IPS DF 4.7 (cell line): ENCODE measurements around the gene CIC.

Experiments
- DNase-seq: peaks from one replicate; pipeline ENCODE4 v3.0.0-alpha.2; 2013; ENCODE audit warnings: low spot score; ENCODE audit errors: extremely low read depth

Gene CIC

DNA sequence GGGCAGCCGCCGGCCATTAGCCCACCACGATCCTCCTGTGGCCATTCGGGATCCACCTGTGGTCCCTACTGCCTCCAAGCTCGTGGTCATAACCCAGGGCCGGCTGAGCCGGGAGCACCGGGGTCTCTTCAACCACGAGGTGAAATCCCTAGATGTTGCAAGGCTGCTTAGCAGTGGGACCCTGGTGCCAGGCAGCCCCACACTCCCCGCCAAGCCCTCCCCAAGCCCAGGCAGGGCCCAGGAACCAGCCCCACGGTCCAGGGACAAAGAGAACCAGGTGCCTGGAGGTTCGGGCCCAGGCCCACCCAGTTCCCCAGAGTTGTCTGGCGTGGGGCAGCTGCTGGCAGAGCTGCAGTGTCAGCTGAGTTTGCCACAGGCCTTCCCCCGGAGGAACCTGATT is 40.6 kb downstream of the CIC start:
- DNase-seq: no peak

DNA sequence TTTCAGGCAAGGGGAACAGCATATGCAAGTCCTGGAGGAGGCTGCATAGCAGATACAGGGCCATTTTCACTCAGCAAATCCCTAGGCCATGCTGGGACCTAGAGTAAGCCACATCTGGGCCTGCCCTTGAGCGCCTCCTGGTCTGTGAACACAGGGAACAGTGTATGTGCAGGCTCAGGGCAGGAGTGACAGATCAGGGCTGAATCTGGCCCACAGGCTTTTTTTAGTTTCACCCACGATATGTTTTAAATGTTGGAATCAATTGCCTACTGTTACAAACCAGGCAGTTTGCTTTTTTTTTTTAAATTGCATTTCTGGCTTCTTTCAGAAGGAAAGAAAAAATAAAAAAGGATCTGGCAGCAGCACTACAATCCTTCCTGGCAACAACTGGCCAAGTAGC is 42.6 kb downstream of the CIC start:
- no peak for DNase-seq

DNA sequence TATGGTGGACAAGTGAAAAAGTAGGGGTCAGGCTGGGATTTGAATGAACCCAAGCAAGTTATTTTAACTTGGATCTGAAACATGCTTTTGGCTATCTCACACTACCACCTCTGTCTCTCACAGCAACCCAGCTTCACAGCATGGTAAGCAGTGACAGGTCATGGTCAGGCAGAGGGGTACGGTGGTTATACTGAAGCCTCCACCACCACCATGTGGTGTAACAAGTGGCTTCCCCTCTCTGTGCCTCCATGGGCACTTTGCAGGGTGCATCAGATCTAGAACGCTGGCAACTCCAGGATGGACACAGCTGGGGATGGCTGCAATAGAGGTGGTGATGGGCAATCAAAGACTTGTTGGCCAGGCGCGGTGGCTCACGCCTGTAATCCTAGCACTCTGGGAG is 43.3 kb downstream of the CIC start:
- DNase-seq: no peak

DNA sequence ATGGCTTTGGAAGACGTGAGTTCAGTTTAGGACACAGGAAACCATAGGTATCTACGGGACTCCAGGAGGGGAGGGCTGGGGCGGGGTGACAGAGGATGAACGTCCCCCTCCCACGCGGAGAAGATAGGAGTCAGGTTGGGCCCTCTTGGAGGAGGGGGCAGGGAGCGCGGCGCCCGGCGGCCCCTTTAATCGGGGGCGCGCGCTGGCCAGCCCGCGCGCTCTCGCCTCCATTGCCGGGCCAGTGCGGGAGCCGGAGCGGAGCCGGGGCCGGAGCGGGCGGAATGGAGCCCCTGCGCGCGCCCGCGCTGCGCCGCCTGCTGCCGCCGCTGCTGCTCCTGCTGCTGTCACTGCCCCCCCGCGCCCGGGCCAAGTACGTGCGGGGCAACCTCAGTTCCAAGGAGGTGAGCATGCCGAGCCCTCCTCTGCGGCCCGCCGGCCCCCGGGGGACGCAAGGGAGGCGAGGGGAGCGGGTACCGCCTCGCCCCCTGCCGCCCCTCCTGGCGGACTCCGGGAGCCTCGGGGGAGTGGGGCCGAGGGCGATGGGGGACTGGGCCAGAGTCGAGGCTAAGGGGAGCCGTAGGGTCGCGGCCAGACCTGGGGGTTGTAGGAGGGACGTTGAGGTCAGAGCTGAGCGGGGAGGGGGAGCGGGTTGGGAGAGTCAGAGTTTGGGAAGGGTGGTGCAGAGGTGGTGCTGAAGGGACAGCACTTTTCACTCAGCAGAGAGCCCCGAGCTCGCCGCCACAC is 44.2 kb downstream of the CIC start, which contains the start of gene TMEM145:
Gene TMEM145 (plus strand): TSS at position 214 of the 744 bp plus-strand sequence. CDS start 68 bp downstream, at position 282.
- no peak for DNase-seq

DNA sequence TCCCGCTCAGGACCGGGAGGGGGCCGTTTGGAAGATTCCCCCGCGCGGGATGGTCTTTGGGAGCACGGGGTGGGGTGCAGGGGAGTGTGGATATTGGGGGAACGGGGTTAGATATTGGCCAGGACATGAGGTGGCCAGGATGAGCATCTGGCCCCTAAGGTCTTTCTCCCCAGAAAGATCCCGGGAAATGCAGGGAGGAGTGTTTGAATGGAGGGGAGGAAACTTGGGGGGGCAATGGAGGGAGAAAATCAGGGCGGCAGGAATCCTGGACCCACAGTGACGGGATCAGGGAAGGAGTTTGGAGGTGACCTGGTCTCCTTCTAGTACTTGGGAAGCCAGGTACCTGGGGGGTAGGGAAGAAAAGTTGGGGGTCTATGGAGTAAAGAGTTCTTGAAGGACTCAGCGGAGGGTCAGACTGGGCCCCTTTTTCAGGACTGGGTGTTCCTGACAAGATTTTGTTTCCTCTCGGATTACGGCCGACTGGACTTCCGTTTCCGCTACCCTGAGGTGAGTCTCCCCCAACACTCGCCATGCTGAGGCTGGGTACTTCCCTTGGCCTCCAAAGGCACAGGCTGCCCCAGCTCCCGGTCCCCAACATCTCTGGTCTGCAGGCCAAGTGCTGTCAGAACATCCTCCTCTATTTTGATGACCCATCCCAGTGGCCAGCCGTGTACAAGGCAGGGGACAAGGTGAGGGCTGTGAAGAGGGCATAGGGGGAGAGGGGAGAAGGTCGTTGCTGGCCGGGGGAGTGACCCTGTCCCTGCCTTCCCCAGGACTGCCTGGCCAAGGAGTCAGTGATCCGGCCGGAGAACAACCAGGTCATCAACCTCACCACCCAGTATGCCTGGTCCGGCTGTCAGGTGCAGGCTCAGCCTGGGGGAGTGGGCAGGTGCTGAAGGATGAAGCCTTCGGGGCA is 45.0 kb downstream of the CIC start:
- DNase-seq: no peak

DNA sequence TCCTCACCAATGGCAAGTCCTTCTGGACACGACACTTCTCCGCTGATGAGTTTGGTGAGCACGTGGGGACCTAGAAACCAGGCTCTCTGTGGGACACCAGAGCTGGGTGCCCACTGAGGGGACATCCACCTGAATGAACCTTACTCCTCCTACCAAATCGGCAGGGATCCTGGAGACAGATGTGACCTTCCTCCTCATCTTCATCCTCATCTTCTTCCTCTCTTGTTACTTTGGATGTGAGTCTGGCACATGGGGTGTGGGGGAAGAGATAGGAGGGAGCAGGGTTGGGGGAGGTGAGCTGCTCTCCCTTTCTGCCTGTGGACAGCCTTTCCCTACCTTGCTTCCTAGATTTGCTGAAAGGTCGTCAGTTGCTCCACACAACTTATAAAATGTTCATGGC is 46.0 kb downstream of the CIC start:
- no peak for DNase-seq

DNA sequence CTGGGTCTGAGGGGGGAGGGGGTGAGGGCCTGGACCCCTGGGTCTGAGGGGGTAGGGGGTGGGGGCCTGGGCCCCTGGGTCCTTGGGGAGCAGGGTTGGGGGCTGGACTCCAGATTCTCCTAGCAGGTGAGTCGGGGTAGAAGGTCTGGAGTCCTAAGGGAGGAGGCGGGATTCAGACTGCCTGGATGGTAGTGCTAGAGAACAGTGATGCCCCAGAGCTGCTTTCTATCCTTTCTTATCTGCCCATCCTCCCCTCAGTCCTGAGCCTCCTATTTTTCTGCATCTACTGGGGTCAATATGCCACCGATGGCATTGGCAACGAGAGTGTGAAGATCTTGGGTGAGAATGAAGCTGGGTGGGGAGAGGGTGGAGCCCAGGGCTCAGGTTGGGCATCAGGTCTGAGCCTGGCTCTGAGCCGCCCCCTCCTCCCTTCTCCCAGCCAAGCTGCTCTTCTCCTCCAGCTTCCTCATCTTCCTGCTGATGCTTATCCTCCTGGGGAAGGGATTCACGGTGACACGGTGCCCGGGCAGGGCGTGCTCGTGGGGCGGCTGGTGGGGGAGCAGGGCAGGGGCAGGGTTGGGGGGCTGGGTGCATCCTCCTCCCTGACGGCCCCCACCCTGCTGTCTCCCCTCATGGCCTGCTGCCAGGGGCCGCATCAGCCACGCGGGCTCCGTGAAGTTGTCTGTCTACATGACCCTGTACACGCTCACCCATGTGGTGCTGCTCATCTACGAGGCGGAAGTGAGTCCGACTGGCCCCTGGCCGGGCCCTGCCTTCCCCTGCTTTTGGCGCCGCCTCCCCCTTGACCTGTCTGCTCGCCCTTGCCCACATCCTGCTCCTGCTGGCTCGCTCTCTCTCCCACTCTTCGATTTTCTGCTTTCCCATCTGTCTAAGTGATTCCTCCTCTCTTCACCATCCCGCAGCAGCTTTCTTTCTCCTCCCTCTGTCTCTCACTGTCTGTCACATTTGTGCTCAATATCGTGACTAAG is 47.5 kb downstream of the CIC start:
- DNase-seq: no peak

DNA sequence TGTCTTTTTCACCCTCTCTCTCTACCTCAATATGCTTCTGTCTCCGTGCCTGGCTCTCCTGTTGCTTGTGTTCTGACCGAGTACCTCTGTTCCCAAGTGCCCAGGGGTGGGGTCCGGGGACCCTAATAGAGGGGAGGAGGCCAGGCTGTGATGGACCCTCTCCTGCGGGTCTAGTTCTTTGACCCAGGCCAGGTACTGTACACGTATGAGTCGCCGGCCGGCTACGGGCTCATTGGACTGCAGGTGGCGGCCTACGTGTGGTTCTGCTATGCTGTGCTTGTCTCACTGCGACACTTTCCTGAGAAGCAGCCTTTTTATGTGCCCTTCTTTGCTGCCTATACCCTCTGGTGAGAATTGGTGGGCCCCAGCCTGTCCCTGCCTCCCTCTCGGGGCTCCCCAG is 48.5 kb downstream of the CIC start:
- DNase-seq: no peak

DNA sequence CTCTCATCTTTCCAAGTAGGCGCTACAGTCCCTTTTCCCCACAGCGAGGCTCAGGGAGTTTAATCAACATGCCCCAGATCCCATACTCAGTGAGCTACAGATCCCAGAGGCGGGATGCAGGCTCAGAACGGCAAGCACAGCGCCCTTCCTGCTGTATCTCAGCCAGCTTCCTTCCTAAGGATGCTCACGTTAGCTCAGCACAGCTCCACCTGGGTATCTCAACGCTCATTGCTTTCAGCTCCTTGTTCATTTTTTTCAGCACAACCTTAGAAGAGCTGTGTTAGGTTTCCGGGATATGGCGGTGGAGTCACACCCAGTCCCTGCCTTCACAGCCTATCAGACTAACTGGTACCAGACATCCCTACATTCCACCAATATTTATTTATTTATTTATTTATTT is 53.3 kb downstream of the CIC start:
- no peak for DNase-seq

DNA sequence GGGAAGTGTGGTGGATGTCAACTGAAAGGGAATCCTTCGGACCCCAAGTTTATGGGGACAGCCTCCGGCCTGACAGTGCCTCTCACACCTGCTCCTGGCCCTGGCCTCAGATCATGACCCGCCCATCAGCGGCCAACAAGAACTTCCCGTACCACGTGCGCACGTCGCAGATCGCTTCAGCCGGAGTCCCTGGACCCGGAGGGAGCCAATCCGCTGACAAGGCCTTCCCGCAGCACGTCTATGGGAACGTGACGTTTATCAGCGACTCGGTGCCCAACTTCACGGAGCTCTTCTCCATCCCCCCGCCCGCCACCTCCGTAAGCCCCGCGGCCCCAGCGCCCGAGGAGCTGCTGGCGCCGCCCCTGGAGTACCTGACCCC is 54.4 kb downstream of the CIC start:
- no peak for DNase-seq

DNA sequence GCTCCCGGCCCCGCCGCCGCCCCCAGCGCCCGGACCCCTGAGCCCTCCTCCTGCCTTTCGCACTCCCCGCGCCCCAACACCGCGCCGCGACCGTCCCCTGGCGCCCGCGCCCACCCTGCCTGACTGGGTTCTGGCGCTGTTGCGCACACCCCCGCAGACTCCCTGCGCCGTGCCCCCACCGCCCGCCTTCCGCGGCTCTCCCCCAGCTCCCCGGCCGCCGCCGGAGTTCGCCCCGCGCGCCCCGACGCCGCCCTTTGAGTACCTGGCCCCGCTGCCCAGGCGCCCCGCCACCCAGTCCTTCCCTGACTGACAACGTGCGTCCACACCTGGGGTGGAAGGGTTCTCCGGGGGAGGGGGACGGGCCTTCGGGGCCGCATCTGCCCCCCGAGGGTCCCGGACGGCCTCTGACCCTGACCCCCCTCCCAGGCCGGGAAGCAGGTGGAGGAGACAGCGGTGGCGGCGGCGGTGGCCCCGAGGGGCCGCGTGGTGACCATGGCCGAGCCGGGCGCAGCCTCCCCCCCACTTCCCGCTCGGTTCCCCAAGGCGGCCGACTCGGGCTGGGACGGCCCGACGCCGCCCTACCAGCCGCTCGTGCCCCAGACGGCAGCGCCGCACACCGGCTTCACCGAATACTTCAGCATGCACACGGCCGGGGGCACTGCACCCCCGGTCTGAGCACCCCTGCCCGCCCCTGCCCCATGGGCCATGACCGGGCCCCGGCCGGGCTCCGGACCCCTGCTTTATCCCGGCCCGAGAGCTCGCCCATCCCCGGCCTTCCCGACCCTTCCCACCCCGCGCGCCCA is 55.0 kb downstream of the CIC start:
- no peak for DNase-seq

DNA sequence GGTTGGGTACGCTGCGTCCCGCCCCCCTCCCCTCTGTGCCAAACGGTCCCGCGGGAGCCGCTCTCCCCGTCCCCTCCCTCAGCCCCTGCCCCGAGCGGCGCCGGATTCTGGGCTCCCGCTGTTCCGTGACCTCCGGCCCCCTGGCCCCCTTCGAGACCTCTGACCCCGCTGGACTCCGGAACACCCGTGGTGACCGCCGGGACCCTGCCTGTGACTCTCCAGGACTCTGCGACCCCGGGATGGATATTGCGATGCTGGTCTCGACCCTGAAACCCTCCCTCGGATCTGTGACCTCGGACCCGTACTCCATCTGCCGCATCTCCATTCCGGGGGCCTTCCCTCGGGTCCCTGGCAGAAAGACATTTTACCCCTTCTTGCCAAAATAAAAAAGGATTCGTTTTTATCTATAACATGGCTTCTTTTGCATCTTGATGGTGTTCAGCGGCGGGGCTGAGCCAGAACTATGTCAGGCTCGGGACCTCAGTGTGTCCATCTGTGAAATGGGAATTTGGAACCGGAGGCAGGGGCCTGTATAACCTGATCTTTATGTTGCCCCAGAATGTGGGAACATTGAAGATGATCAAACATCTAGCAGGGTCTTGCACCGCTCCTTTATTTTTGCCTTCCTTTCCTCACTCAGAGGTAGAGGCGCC is 55.7 kb downstream of the CIC start:
- DNase-seq: no peak

DNA sequence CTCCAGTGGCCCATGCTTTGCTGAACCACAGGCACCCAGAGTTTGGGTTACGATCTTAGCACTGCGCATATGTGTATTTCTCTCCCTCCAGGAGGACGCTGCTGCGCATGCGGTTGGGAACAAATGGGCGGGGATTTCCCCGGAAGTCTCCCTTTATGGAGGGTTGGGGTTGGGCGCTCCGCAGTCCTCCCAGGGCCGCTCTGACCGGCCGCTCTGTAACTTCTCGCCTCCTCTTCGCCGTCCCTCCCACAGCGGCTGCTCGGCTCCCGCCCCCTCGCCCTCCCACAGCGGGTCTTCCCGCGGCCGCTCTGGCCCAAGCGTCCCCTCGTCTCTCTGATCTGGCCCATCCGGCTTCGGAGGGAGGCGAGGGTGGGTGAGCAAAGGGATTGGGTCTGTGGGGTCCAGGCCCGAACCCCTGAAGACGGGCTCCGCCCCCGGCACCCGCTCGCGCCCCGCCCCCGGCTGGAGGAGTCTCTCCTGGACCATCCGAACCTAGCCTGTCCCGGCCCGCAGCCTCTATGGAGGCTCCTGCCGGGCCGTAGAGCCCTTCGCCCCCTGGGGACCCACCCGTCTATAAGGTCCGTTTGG is 56.4 kb downstream of the CIC start, which contains the start of gene MEGF8:
Gene MEGF8 (plus strand): TSS at position 328 of the 588 bp plus-strand sequence. CDS start 609 bp downstream, outside the sequence.
- peak; percentile 98 for DNase-seq

DNA sequence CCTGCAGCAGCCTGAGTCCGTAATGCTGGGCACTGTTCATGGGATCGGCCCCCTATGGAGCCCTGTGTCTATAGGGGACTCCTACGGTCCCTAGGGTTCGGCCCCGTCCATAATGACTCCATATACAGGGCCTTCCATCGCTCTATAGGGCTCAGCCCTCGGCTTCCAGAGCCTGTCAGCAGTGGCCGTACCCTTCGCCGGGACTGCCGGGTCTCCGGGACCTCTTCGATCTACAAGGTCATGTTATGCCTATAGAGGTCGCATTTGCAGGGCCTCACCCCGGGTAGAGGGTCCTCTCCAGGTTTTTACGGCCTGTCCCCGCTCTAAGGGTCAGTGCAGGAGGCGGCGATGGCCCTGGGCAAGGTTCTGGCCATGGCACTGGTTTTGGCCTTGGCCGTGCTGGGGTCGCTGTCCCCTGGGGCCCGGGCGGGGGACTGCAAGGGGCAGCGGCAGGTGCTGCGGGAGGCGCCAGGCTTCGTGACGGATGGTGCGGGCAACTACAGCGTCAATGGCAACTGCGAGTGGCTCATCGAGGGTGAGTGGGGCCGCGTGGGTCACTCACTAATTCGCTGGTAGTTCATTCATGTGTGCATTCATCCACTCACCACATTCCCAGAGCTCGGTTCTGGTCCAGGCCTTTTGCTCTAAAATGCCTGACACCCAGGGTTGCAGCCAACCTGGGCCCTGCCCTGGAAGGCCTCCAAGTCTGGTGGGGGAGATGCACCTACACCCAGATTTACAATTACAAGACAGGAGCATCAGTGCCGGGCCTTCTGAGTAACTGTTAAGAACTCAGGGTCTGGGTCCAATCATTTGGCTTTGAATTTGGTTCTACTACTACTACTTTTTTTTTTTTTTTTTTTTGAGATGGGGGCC is 57.1 kb downstream of the CIC start:
- DNase-seq: no peak

DNA sequence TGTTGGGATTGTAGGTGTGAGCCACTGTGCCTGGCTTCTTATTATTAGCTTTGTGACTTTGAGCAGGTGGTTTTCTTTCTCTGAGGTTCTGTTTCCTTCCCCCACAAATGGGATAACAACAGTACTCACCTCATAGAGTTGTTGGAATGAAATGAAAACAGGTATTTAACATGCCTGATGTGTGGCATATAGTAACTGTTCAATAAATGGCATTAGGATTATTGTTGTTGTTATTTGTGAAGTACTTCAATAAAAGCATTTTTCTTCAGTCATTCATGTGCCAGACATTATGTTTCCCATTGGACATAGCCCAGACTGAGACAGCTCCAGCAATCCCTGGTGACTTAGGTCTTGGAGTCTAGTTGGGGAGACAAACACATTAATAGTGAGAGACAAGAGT is 57.9 kb downstream of the CIC start:
- no peak for DNase-seq

DNA sequence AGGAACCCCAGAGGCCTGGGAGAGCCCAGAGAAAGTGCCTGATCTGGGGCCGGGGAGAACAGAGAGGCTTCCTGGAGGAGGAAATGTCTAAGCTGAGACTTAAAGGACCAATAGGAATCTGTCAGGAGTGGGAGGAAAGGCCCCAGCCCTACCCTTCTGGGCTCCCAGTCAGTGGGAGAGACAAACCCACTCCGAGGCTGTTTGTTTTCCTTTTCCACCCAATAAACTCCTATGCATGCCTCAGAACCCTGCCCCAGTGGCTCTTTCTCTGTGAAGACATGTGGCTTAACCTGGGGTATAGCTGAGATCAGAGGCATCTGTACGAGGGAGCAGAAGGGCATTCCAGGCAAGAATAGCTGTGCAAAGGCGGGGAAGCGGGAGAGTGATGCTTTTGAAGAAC is 58.3 kb downstream of the CIC start:
- DNase-seq: no peak

DNA sequence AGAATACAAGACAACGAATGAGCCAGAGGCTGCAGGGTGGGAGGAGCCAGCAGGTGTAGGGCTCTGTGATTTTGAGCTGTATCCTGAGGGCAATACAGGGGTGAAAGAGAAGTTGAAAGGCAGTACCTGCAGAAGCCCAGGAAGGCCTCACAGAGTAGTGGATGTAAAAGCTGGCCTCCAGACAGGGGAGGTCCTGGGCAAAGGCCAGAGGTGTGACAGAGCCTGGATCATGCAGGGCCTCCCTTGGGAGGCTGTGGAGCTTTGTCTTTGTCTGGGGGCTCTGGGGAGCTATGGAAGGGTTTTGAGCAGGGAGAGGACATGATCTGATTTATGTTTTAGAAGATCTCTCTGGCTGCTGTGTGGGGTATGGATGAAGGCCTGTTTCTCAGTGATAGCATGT is 59.1 kb downstream of the CIC start:
- no peak for DNase-seq

DNA sequence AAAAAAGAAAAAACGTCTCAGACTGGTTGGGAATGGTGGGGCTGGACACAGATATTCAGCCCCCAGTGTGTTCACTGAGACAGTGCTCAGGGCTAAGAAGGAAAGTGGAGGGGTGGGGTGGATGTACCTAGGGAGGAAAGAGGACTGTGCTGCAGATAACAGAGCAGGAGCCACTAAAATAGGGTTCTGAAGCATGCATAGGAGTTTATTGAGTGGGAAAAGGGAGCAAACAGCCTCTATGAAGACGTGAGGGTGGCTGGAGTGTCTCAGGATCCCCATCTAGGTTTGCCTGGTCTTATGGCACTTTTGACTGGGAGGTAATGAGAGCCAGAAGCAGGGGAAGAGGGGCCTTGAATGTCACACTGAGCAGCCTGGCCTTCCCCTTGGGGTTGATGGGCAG is 59.8 kb downstream of the CIC start:
- no peak for DNase-seq
